ENCODE measurements around the gene VIPR1.

VIPR1 gene

GRCh38 chr3:42498034-42498433, 4.4 kb upstream of the VIPR1 start:
- H3K27ac ChIP-seq (ENCODE audit: low read depth, low read length): no peak overlapping the region
- no peak overlapping the region for H3K4me3 ChIP-seq (ENCODE audit: low read length)
- no peak overlapping the region for H3K9ac ChIP-seq (ENCODE audit: low read length)
- no peaks in the 10 kb centered on the region for H3K4me1 ChIP-seq (ENCODE audit: control insufficient read depth, insufficient read depth, low read length)
- no peaks in the 10 kb centered on the region for H3K36me3 ChIP-seq (ENCODE audit: control insufficient read depth, insufficient read depth, low read length)
- H3K27me3 ChIP-seq (ENCODE audit: control insufficient read depth, insufficient read depth, low read length): peaks cover 20% of the 10 kb centered on the region

- Histone ChIP-seq H3K27ac (ENCODE audit: low read depth, low read length) (no peak overlapping the region), H3K9ac (ENCODE audit: low read length) (no peak overlapping the region), H3K4me1 (ENCODE audit: control insufficient read depth, insufficient read depth, low read length) (no peaks in the 10 kb centered on the region), H3K36me3 (ENCODE audit: control insufficient read depth, insufficient read depth, low read length) (no peaks in the 10 kb centered on the region), H3K4me3 (ENCODE audit: low read length) (no peak overlapping the region), H3K27me3 (ENCODE audit: control insufficient read depth, insufficient read depth, low read length) (peaks cover 19% of the 10 kb centered on the region)
These were observed 3.5 kb upstream of the VIPR1 start for GRCh38 chr3:42498791-42499477.

DNA sequence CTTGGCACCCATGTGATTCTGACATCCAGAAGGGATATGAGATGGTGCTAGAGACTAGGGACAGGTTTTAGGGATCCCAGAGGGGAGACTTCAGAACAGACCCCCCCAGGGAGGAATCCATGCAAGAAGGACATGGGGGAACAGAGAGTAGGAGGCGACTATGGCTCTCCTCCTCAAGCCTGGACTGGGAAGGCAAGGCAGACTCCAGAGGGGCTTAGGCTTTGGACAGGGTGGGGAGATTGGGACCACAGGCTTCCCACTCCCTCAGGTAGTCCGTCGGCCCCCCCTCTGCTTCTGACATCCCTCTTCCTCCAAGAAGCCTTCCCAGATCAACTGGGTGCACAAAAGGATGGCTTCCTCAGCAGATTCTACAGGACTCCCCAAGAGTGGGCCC, 3.0 kb upstream of the VIPR1 start:
- Histone ChIP-seq H3K27me3 (ENCODE audit: control insufficient read depth, insufficient read depth, low read length) (peaks cover 19% of the 10 kb centered on the region), H3K36me3 (ENCODE audit: control insufficient read depth, insufficient read depth, low read length) (no peaks in the 10 kb centered on the region), H3K4me3 (ENCODE audit: low read length) (no peak overlapping the region), H3K9ac (ENCODE audit: low read length) (no peak overlapping the region), H3K27ac (ENCODE audit: low read depth, low read length) (no peak overlapping the region), H3K4me1 (ENCODE audit: control insufficient read depth, insufficient read depth, low read length) (no peaks in the 10 kb centered on the region)

- Histone ChIP-seq H3K9ac (ENCODE audit: low read length) (no peak overlapping the region), H3K4me1 (ENCODE audit: control insufficient read depth, insufficient read depth, low read length) (no peaks in the 10 kb centered on the region), H3K36me3 (ENCODE audit: control insufficient read depth, insufficient read depth, low read length) (no peaks in the 10 kb centered on the region), H3K4me3 (ENCODE audit: low read length) (no peak overlapping the region), H3K27me3 (ENCODE audit: control insufficient read depth, insufficient read depth, low read length) (peaks cover 19% of the 10 kb centered on the region), H3K27ac (ENCODE audit: low read depth, low read length) (no peak overlapping the region)
These were observed 2.4 kb upstream of the VIPR1 start for GRCh38 chr3:42500091-42500490.

- no peak overlapping the region for H3K9ac ChIP-seq (ENCODE audit: low read length)
- H3K4me3 ChIP-seq (ENCODE audit: low read length): peak overlapping the region; percentile 65
- H3K27ac ChIP-seq (ENCODE audit: low read depth, low read length): no peak overlapping the region
- H3K27me3 ChIP-seq (ENCODE audit: control insufficient read depth, insufficient read depth, low read length): peaks cover 19% of the 10 kb centered on the region
- H3K36me3 ChIP-seq (ENCODE audit: control insufficient read depth, insufficient read depth, low read length): no peaks in the 10 kb centered on the region
- H3K4me1 ChIP-seq (ENCODE audit: control insufficient read depth, insufficient read depth, low read length): no peaks in the 10 kb centered on the region
These were observed 1.5 kb upstream of the VIPR1 start for GRCh38 chr3:42500909-42501308.

DNA sequence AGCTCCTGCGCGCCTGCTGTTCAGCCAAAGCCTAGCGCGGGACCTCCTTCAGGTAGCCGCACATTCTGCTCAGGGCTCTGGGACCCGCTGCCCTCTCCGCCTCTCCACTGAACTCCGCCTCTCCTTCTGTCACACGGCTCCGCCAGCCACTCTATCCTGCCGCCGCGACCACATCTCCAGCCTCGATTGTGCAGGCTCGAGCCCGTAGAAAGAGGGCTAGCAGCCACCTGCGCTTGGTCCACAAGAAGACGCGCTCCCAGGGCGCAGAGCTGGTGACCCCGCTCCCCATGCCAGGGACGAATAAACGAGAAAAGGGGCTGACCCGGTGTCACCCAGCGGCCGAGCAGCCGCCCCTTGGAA, 1.1 kb upstream of the VIPR1 start:
- H3K27ac ChIP-seq (ENCODE audit: low read depth, low read length): no peak overlapping the region
- no peaks in the 10 kb centered on the region for H3K36me3 ChIP-seq (ENCODE audit: control insufficient read depth, insufficient read depth, low read length)
- H3K9ac ChIP-seq (ENCODE audit: low read length): no peak overlapping the region
- peak overlapping the region; percentile 65 for H3K4me3 ChIP-seq (ENCODE audit: low read length)
- H3K4me1 ChIP-seq (ENCODE audit: control insufficient read depth, insufficient read depth, low read length): no peaks in the 10 kb centered on the region
- peaks cover 19% of the 10 kb centered on the region for H3K27me3 ChIP-seq (ENCODE audit: control insufficient read depth, insufficient read depth, low read length)

DNA sequence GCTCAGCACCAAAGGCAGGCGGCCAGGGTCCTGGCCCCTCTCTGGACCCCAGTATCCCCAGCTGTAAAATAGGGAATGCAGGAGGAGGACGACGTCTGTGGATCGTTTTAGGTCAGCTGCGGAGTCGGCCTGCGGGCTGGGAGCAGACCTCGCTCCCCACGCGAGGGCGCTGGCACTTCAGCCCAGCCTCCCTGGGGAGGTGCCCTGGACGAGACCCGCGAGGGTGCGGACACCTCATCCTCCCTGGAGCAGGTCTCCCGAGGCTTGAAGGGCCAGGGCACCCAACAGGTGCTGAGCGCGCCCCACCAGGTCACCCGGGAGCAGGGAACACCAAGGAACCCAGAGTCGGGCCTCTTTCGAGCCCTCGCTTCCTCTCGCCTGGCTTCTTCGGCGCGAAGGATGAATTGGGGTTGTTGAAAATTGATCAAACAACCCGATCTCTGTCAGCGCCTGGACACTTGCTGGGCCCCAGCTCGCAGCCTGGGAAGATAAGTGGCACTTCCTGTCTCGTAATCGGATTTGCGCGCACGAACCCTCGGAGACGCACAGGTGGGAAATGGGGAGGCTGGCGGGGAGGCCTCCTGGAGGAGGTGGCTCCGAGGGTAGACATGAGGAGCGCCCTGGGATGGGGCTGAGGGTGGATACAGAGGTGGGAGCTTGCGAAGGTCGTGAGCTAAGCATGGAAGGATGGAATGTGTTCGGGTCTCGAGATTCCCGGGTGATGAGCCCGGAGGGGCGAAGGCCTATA, 588 bp upstream of the VIPR1 start:
- H3K4me1 ChIP-seq (ENCODE audit: control insufficient read depth, insufficient read depth, low read length): no peaks in the 10 kb centered on the region
- no peak overlapping the region for H3K9ac ChIP-seq (ENCODE audit: low read length)
- H3K4me3 ChIP-seq (ENCODE audit: low read length): peak overlapping the region; percentile 65
- H3K27ac ChIP-seq (ENCODE audit: low read depth, low read length): no peak overlapping the region
- H3K36me3 ChIP-seq (ENCODE audit: control insufficient read depth, insufficient read depth, low read length): no peaks in the 10 kb centered on the region
- H3K27me3 ChIP-seq (ENCODE audit: control insufficient read depth, insufficient read depth, low read length): peaks cover 19% of the 10 kb centered on the region

- Histone ChIP-seq H3K4me1 (ENCODE audit: control insufficient read depth, insufficient read depth, low read length) (no peaks in the 10 kb centered on the region), H3K27ac (ENCODE audit: low read depth, low read length) (no peak overlapping the region), H3K36me3 (ENCODE audit: control insufficient read depth, insufficient read depth, low read length) (no peaks in the 10 kb centered on the region), H3K27me3 (ENCODE audit: control insufficient read depth, insufficient read depth, low read length) (peaks cover 16% of the 10 kb centered on the region), H3K4me3 (ENCODE audit: low read length) (peak overlapping the region; percentile 65), H3K9ac (ENCODE audit: low read length) (peak overlapping the region; percentile 45)
These were observed 945 bp downstream of the VIPR1 start for GRCh38 chr3:42503251-42503924.

- Histone ChIP-seq H3K4me1 (ENCODE audit: control insufficient read depth, insufficient read depth, low read length) (no peaks in the 10 kb centered on the region), H3K27ac (ENCODE audit: low read depth, low read length) (no peak overlapping the region)
These were observed 1.5 kb downstream of the VIPR1 start for GRCh38 chr3:42503957-42504333.

GRCh38 chr3:42504334-42505127, 2.1 kb downstream of the VIPR1 start:
- H3K9ac ChIP-seq (ENCODE audit: low read length): no peak overlapping the region
- no peak overlapping the region for H3K27ac ChIP-seq (ENCODE audit: low read depth, low read length)
- no peaks in the 10 kb centered on the region for H3K36me3 ChIP-seq (ENCODE audit: control insufficient read depth, insufficient read depth, low read length)
- H3K27me3 ChIP-seq (ENCODE audit: control insufficient read depth, insufficient read depth, low read length): peaks cover 14% of the 10 kb centered on the region
- H3K4me3 ChIP-seq (ENCODE audit: low read length): no peak overlapping the region
- H3K4me1 ChIP-seq (ENCODE audit: control insufficient read depth, insufficient read depth, low read length): no peaks in the 10 kb centered on the region

More at GRCh38 chr3:42503957-42504333, 1.5 kb downstream of the VIPR1 start:
- Histone ChIP-seq H3K4me3 (ENCODE audit: low read length) (no peak overlapping the region), H3K9ac (ENCODE audit: low read length) (no peak overlapping the region), H3K36me3 (ENCODE audit: control insufficient read depth, insufficient read depth, low read length) (no peaks in the 10 kb centered on the region), H3K27me3 (ENCODE audit: control insufficient read depth, insufficient read depth, low read length) (peaks cover 16% of the 10 kb centered on the region)

DNA sequence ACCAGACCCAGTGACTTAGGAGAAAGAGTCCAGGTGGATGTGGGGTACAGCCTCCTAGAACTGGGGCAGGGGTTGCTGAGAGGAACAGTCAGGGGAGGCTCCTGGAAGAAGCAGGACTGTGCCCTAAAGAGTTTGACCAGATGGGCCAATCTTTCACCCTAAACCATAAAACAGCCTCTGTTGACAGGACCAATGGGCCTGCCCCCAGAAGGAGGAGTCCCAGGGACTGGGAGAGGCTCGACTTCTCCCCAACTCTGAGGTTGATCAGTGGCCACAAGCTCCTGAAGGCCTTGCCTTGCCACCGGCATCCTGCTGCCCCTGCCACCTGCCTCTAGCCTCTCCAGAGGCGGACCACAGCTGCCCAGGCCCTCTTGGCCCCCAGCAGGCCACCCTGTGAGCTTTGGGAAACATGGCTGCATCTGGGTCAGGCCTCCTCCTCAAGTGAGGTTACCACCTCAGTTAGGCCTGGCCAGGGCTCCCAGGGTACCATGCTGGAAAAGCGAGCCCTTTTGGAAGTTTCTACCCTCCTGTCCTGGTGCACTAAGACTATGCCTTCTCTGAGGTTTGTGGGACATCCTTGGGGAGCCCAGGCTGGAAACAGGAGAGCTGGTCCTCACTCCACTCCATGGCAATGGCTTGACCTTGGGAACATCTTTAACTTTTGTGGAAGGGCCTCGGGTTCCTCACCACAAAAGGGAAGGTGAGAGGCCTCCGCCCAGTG, 2.8 kb downstream of the VIPR1 start:
- no peak overlapping the region for H3K27ac ChIP-seq (ENCODE audit: low read depth, low read length)
- H3K4me3 ChIP-seq (ENCODE audit: low read length): no peak overlapping the region
- no peaks in the 10 kb centered on the region for H3K36me3 ChIP-seq (ENCODE audit: control insufficient read depth, insufficient read depth, low read length)
- no peaks in the 10 kb centered on the region for H3K4me1 ChIP-seq (ENCODE audit: control insufficient read depth, insufficient read depth, low read length)
- peaks cover 11% of the 10 kb centered on the region for H3K27me3 ChIP-seq (ENCODE audit: control insufficient read depth, insufficient read depth, low read length)
- no peak overlapping the region for H3K9ac ChIP-seq (ENCODE audit: low read length)
